CD4-positive, alpha-beta T cell (primary cell): Measurements from ENCODE around the gene GAB1. TPM values are rescaled to one million over a fixed set of nuclear protein-coding genes. Genes with fewer than 3 reads are reported as not detected.

Experiments
- ATAC-seq: fragments of 200-7000 bp; cut with Tn5 transposase; one replicate; pipeline ENCODE4 v1.10.0; 2022; ENCODE audit warnings: mild to moderate bottlenecking; ENCODE audit not compliant: poor library complexity
- CTCF ChIA-PET: fragments of 350-600 bp; sonication (Branson Sonifier 250); formaldehyde crosslinking; loops from one replicate; lab custom pipeline; 2021; ENCODE audit warnings: antibody characterized with exemption, inconsistent platforms; lab: Charles Lee
- POLR2A ChIA-PET: fragments of 350-600 bp; sonication (Branson Sonifier 250); formaldehyde crosslinking; loops from one replicate; lab custom pipeline; 2021; ENCODE audit warnings: antibody characterized with exemption, inconsistent platforms; lab: Charles Lee
- DNase-seq, 14 experiments: peaks; one replicate each; pipeline ENCODE4 v3.0.0-alpha.2; 2013 to 2020; ENCODE audit warnings: mixed read lengths in 2 of 14
- H3K27ac ChIP-seq, 2 donors: one replicate each; pipeline versions ENCODE4 v1.5.1 to v1.7.0; 2013; ENCODE audit warnings: low read length in 2 of 2, low read depth in 1 of 2, mild to moderate bottlenecking in 1 of 2
- H3K27me3 ChIP-seq, 2 experiments: 1 replicate in 1 of 2; 2 replicates in 1 of 2; pipeline versions ENCODE4 v1.6.1 to v1.7.0; 2013; ENCODE audit warnings: low read length in 2 of 2, control low read depth in 1 of 2, mild to moderate bottlenecking in 1 of 2, moderate library complexity in 1 of 2; ENCODE audit not compliant: insufficient read depth in 2 of 2, control insufficient read depth in 1 of 2
- H3K36me3 ChIP-seq: one replicate; pipeline ENCODE4 v1.6.1; 2013; ENCODE audit warnings: low read length, control low read depth; ENCODE audit not compliant: insufficient read depth
- H3K4me1 ChIP-seq: one replicate; pipeline ENCODE4 v1.6.1; 2013; ENCODE audit warnings: low read length, control low read depth; ENCODE audit not compliant: insufficient read depth
- H3K4me3 ChIP-seq: one replicate; pipeline ENCODE4 v1.5.1; 2013; ENCODE audit warnings: mild to moderate bottlenecking, low read length, moderate library complexity
- H3K9me3 ChIP-seq, 2 experiments: 1 replicate in 1 of 2; 2 replicates in 1 of 2; pipeline versions ENCODE4 v1.6.1 to v1.7.0; 2013; ENCODE audit warnings: low read length in 2 of 2, mild to moderate bottlenecking in 2 of 2, control low read depth in 1 of 2, moderate library complexity in 1 of 2; ENCODE audit not compliant: control insufficient read depth in 1 of 2, insufficient read depth in 1 of 2
- H3K27ac Mint-ChIP-seq: one replicate; pipeline ENCODE4 v1.8.0; 2020; ENCODE audit warnings: mixed read lengths
- H3K27me3 Mint-ChIP-seq: one replicate; pipeline ENCODE4 v1.8.0; 2021; ENCODE audit warnings: mixed read lengths
- H3K36me3 Mint-ChIP-seq: one replicate; pipeline ENCODE4 v1.8.0; 2021; ENCODE audit warnings: low read depth, mixed read lengths
- H3K4me1 Mint-ChIP-seq: one replicate; pipeline ENCODE4 v1.8.0; 2021; ENCODE audit warnings: low read depth, mixed read lengths
- H3K4me3 Mint-ChIP-seq: one replicate; pipeline ENCODE4 v1.8.0; 2020; ENCODE audit warnings: mild to moderate bottlenecking, mixed read lengths
- H3K9me3 Mint-ChIP-seq: one replicate; pipeline ENCODE4 v1.8.0; 2020; ENCODE audit warnings: mixed read lengths
- intact Hi-C, 2 experiments: fragments of 100-400 bp; cut with DNase I in 1 of 2; cut with micrococcal nuclease in 1 of 2; formaldehyde crosslinking; loops; one replicate each; pipeline versions ENCODE4 v1.15.1 to v1.9.0; 2023 to 2025; cut with DNase I, micrococcal nuclease
- total RNA-seq, 174 experiments: library from RNA in 2 of 174; stranded (reverse) in 2 of 174; gene quantifications; one replicate each; pipeline ENCODE4 v1.2.3 and lab custom pipeline; 2021 to 2026
- TF ChIP-seq, protein P1 (sequence below): fragments of 200-600 bp; IDR thresholded peaks from one replicate; pipeline ENCODE4 v1.8.0; 2022; ENCODE audit warnings: antibody characterized with exemption, mild to moderate bottlenecking

The GAB1 gene
- total RNA-seq, 2 experiments from 2014 or later = 0.27 to 0.64 TPM

GRCh38 chr4:143374255-143374654, 37.6 kb downstream of the GAB1 start:
- CTCF ChIA-PET = no interaction called here
- no peak overlapping the region for H3K27ac Mint-ChIP-seq
- H3K4me1 Mint-ChIP-seq = no peaks in the 10 kb centered on the region
- H3K9me3 Mint-ChIP-seq = peaks cover 2% of the 10 kb centered on the region
- H3K27ac ChIP-seq = no peak overlapping the region
- POLR2A ChIA-PET = no interaction called here
- H3K4me3 ChIP-seq = no peak overlapping the region
- peaks cover 9% of the 10 kb centered on the region for H3K27me3 Mint-ChIP-seq
- H3K36me3 ChIP-seq = no peaks in the 10 kb centered on the region
- no peak overlapping the region for H3K4me3 Mint-ChIP-seq
- intact Hi-C loops = no loop called here
- H3K4me1 ChIP-seq = no peaks in the 10 kb centered on the region
- DNase-seq (no peak), ATAC-seq (no peak)
- no peaks in the 10 kb centered on the region for H3K9me3 ChIP-seq
- TF ChIP-seq, protein P1, sequence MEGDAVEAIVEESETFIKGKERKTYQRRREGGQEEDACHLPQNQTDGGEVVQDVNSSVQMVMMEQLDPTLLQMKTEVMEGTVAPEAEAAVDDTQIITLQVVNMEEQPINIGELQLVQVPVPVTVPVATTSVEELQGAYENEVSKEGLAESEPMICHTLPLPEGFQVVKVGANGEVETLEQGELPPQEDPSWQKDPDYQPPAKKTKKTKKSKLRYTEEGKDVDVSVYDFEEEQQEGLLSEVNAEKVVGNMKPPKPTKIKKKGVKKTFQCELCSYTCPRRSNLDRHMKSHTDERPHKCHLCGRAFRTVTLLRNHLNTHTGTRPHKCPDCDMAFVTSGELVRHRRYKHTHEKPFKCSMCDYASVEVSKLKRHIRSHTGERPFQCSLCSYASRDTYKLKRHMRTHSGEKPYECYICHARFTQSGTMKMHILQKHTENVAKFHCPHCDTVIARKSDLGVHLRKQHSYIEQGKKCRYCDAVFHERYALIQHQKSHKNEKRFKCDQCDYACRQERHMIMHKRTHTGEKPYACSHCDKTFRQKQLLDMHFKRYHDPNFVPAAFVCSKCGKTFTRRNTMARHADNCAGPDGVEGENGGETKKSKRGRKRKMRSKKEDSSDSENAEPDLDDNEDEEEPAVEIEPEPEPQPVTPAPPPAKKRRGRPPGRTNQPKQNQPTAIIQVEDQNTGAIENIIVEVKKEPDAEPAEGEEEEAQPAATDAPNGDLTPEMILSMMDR = no peak
- peaks cover 0 to 2% of the 10 kb centered on the region in 2 experiments for H3K27me3 ChIP-seq
- H3K36me3 Mint-ChIP-seq = no peaks in the 10 kb centered on the region

GRCh38 chr4:143374771-143375170, 38.1 kb downstream of the GAB1 start:
- peaks cover 2% of the 10 kb centered on the region for H3K9me3 Mint-ChIP-seq
- no peaks in the 10 kb centered on the region for H3K4me1 Mint-ChIP-seq
- peaks cover 9% of the 10 kb centered on the region for H3K27me3 Mint-ChIP-seq
- DNase-seq = no peak
- Histone ChIP-seq H3K27me3 (peaks cover 0 to 2% of the 10 kb centered on the region in 2 experiments), H3K4me1 (no peaks in the 10 kb centered on the region), H3K27ac (no peak overlapping the region), H3K36me3 (no peaks in the 10 kb centered on the region), H3K9me3 (no peaks in the 10 kb centered on the region), H3K4me3 (no peak overlapping the region)
- CTCF ChIA-PET = no interaction called here
- no peaks in the 10 kb centered on the region for H3K36me3 Mint-ChIP-seq
- intact Hi-C loops = no loop called here
- H3K4me3 Mint-ChIP-seq = no peak overlapping the region
- POLR2A ChIA-PET = no interaction called here
- TF ChIP-seq, protein P1 = no peak
- H3K27ac Mint-ChIP-seq = no peak overlapping the region
- ATAC-seq = no peak

DNA sequence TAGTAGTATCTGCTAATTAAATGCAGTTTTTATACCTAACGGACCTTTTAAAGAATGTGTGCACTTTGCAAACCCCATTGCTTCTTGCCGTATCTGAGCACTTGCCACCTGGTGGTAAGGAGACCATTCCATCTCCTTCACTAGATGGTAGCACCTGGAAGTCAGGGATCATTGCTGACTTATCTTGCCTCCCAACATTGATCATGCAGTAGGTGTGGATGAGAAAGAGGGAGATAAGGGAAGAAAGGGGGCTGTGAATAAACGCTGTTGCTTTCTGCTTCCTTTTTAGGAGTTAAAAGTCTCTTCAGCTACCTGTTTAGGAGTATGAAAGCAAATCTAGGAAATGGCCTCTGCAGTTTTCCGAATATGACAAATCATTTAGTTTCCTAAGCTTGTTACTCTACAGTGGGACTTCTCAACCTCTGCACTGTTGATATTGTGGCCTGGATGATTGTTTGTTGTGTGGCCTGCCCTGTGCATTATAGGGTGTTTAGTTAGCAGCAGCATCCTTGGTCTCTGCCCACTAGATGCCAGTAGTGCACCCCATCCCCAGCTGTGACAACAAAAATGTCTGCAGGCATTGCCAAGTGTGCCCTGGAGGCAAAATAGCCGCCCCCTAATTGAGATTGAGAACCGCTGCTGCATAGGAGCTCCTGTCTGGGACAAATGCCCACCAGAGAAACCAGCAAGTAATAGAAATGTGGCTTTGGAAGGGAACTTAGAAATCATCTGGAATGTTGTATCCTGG, 38.8 kb downstream of the GAB1 start:
- POLR2A ChIA-PET = interaction anchor here (0.7 kb wide), 1 partner anchor 17 kb away, joined by 4 read pairs; no protein-coding TSS in a partner anchor
- DNase-seq (peak in 1 of 14 experiments; percentile 10), ATAC-seq (no peak)
- peaks cover 9% of the 10 kb centered on the region for H3K27me3 Mint-ChIP-seq
- Histone ChIP-seq H3K4me3 (no peak overlapping the region), H3K36me3 (no peaks in the 10 kb centered on the region), H3K27ac (no peak overlapping the region), H3K9me3 (no peaks in the 10 kb centered on the region), H3K27me3 (peaks cover 0 to 2% of the 10 kb centered on the region in 2 experiments), H3K4me1 (no peaks in the 10 kb centered on the region)
- intact Hi-C loops = no loop called here
- H3K4me1 Mint-ChIP-seq = no peaks in the 10 kb centered on the region
- no peak overlapping the region for H3K27ac Mint-ChIP-seq
- H3K4me3 Mint-ChIP-seq = no peak overlapping the region
- CTCF ChIA-PET = no interaction called here
- TF ChIP-seq, protein P1 = no peak
- no peaks in the 10 kb centered on the region for H3K36me3 Mint-ChIP-seq
- peaks cover 2% of the 10 kb centered on the region for H3K9me3 Mint-ChIP-seq
